Activated naive CD8-positive, alpha-beta T cell treated with anti-CD3 and anti-CD28 coated beads for 36 hours (primary cell): ENCODE data around the gene ARL8A. TPM values are rescaled to one million over a fixed set of nuclear protein-coding genes. Genes with fewer than 3 reads are reported as not detected.

Source experiments
- DNase-seq: peaks from one replicate; pipeline ENCODE4 v3.0.0; 2021
- H3K27ac Mint-ChIP-seq: one replicate; pipeline ENCODE4 v1.8.0; 2022; ENCODE audit warnings: mild to moderate bottlenecking, moderate library complexity, mixed read lengths
- H3K27me3 Mint-ChIP-seq: one replicate; pipeline ENCODE4 v1.8.0; 2022; ENCODE audit warnings: mild to moderate bottlenecking, mixed read lengths
- H3K36me3 Mint-ChIP-seq: one replicate; pipeline ENCODE4 v1.8.0; 2021; ENCODE audit warnings: mild to moderate bottlenecking, mixed read lengths
- H3K4me1 Mint-ChIP-seq: one replicate; pipeline ENCODE4 v1.8.0; 2021; ENCODE audit warnings: mixed read lengths
- H3K4me3 Mint-ChIP-seq: one replicate; pipeline ENCODE4 v1.8.0; 2022; ENCODE audit warnings: mild to moderate bottlenecking, moderate library complexity, mixed read lengths
- H3K9me3 Mint-ChIP-seq: one replicate; pipeline ENCODE4 v1.8.0; 2022; ENCODE audit warnings: mixed read lengths
- total RNA-seq, 2 experiments: library from RNA; stranded (reverse); gene quantifications; one replicate each; pipeline ENCODE4 v1.2.3, GENCODE V29; 2021

ARL8A gene
- total RNA-seq, 2 experiments from 2014 or later, result 23.4 to 27.8 TPM

DNA sequence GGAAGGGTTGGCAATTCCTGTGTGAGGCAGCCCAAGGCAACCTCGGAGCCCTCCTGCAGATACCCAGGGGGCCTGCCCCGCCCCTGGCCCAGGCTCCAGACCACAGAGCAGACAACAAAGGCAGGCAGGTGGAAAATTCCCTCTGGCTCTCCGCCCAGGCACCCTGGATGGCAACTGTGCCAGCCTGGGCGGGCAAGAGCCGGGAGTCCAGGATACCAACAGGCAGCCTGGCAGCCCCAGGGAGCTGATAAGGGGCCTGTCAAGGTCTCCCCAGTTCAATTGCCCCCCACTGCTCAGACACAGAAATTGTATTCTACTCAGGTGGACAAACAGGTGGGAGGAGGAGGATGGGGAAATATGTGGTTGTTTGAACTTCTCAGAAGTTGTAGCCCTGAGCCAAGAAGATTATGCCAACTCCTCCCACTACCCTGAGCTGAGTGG is 37.2 kb downstream of the ARL8A start:
- H3K27me3 Mint-ChIP-seq, result no peaks in the 10 kb centered on the region
- H3K4me1 Mint-ChIP-seq, result no peaks in the 10 kb centered on the region
- H3K36me3 Mint-ChIP-seq, result no peaks in the 10 kb centered on the region

DNA sequence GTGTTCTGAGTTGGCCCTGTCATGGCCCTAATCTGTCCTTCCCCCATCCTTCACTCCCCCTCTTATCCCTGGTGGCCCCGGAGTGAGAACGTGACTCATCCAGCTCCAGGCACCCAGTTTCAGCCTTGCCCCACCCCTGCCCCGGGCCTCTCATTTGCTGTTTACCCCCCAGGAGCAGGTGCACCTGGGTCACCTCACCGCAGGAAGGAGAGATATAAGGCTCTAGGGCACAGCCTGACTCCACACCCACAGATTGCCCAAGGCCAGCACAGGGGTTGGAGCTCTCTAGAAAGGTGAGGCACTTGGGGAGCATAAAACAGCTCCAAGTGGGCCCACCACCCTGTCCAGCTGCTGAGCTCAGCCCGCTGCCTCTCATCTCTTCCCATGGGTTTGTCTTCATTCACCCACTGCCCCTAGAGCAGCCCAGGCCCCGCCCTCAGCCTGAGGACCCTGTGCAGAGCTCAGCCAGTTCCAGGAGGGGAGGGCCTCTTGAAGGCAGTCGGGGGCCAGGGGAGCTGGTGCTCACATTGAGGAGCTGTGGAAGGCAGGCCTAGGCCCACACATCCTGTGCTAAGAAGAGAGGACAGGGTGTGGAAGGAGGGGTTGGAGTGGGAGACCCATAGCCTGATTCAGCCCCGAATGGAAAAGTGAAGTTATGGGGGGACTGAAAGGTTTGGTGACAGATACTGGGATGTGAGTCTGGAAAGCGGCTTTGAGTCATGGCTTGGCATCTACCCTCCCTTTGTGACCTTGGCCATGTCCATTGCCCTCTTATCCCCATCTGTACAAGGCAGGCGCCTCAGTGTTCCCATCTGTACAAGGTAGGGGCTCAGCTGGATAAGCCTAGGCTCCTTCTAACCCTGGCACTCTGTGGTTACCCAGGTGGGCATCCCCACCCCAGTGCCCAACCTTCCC is 37.9 kb downstream of the ARL8A start:
- no peak for DNase-seq
- no peak overlapping the region for H3K4me3 Mint-ChIP-seq
- no peaks in the 10 kb centered on the region for H3K27me3 Mint-ChIP-seq
- no peaks in the 10 kb centered on the region for H3K36me3 Mint-ChIP-seq
- no peaks in the 10 kb centered on the region for H3K9me3 Mint-ChIP-seq
- H3K27ac Mint-ChIP-seq, result no peak overlapping the region
- H3K4me1 Mint-ChIP-seq, result no peaks in the 10 kb centered on the region

More for the DNA sequence above, 37.2 kb downstream of the ARL8A start:
- Mint-ChIP-seq H3K4me3 (no peak overlapping the region), H3K27ac (no peak overlapping the region), H3K9me3 (no peaks in the 10 kb centered on the region)
- no peak for DNase-seq

DNA sequence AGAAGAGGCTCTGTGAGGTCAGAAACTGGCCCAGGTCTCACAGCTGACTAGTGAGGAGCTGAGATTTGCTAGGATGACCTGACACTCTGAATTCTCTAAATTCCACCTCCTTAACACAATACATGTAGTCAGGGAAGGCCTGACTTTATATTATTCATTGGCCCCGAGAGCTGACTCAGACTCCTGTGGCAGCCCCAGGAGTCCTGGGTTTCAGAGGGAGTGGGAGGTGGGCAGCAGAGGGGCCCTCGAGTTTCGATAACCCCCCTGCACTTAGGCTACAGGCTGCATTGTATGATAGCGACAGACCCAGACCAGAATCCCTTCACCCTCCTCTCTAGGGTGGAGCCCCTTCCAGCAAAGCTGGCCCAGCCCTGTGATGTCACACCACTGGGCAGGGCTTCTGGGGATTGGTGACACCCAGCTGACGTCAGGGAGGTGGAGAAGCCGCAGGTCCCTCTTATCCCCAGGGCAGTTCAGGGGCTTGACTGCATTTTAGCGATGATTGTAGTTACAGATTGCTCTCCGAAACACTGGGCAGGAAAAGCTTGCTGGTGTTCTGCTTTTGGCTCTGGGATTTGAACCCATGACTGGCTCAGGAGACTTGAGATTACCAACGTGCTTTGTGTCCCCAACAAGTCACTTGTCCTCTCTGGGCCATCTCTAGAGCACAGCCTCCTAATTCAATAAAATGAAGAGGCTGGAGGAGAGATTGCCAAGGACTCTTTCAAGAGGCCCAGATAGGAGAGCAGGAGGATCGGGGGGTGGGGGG is 38.8 kb downstream of the ARL8A start:
- Mint-ChIP-seq H3K9me3 (no peaks in the 10 kb centered on the region), H3K27me3 (no peaks in the 10 kb centered on the region), H3K27ac (no peak overlapping the region), H3K4me1 (no peaks in the 10 kb centered on the region), H3K36me3 (no peaks in the 10 kb centered on the region), H3K4me3 (no peak overlapping the region)
- DNase-seq, result no peak

DNA sequence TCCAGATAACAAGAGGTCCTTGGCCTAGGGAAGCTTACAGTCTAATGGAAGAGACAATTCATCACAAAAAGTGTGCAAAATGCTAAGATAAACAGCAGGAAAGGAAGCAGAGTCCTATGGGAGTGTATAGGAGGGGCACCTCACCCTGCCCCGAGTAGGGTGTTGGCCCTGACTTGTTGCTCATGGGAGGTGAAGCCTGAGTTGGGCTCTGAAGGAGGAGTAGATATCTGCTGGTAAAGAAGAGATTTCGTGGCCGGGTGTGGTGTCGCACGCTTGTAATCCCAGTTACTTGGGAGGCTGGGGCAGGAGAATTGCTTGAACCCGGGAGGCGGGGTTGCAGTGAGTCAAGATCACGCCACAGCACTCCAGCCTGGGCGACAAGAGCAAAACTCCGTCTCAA is 40.5 kb downstream of the ARL8A start:
- H3K9me3 Mint-ChIP-seq, result no peaks in the 10 kb centered on the region

DNA sequence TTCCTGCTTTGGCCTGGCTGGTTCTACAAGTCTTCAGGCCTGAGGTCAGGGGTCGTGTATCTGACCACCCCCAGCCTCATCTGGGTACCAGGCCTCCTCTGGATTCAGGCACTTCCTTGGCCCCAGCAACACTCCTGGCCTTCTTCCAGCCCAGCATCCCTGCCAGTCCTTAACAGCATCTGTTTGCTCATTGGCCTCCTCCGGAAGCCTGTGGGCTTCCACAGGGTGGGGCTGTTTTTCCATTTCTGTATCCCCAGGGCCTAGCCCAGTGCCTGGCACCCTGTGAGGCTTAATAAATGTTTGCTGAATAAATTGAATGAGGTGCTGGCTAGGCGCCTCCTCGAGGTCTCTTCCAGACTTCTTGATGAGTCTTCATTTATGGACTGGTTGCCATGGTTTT is 43.4 kb downstream of the ARL8A start:
- no peak overlapping the region for H3K4me3 Mint-ChIP-seq
- H3K36me3 Mint-ChIP-seq, result no peaks in the 10 kb centered on the region
- no peak for DNase-seq
- H3K27ac Mint-ChIP-seq, result no peak overlapping the region
- H3K9me3 Mint-ChIP-seq, result no peaks in the 10 kb centered on the region
- no peaks in the 10 kb centered on the region for H3K27me3 Mint-ChIP-seq
- no peaks in the 10 kb centered on the region for H3K4me1 Mint-ChIP-seq

More for the DNA sequence above, 40.5 kb downstream of the ARL8A start:
- Mint-ChIP-seq H3K4me3 (no peak overlapping the region), H3K36me3 (no peaks in the 10 kb centered on the region), H3K27ac (no peak overlapping the region), H3K4me1 (no peaks in the 10 kb centered on the region), H3K27me3 (no peaks in the 10 kb centered on the region)
- no peak for DNase-seq

DNA sequence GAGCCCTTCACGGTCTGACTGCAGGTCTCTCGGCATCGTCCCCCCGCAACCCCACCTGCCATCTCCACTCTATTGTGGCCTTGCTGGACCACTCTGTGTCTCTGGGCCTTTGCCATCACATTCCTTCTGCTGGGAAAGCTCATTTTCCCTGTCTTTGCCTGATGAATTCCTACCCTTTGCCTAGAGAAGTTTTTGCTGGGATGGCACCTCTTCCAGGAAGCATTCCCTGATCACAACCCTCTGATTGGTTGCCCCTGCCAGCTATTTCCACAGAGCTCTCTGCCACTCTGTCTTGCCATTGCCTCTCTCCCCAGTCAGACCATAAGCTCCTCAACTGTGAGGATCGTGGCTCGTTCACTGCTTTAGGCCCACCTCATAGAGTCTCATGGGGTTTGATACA is 50.7 kb downstream of the ARL8A start:
- H3K27ac Mint-ChIP-seq, result no peak overlapping the region
- H3K4me3 Mint-ChIP-seq, result no peak overlapping the region

GRCh38 chr1:202090994-202091393 is 53.5 kb downstream of the ARL8A start:
- DNase-seq, result no peak
- no peak overlapping the region for H3K4me3 Mint-ChIP-seq
- H3K36me3 Mint-ChIP-seq, result no peaks in the 10 kb centered on the region
- peaks cover 7% of the 10 kb centered on the region for H3K27me3 Mint-ChIP-seq
- no peak overlapping the region for H3K27ac Mint-ChIP-seq
- no peaks in the 10 kb centered on the region for H3K9me3 Mint-ChIP-seq
- no peaks in the 10 kb centered on the region for H3K4me1 Mint-ChIP-seq

More for the DNA sequence above, 50.7 kb downstream of the ARL8A start:
- Mint-ChIP-seq H3K36me3 (no peaks in the 10 kb centered on the region), H3K9me3 (no peaks in the 10 kb centered on the region), H3K4me1 (no peaks in the 10 kb centered on the region), H3K27me3 (peaks cover 7% of the 10 kb centered on the region)
- no peak for DNase-seq

GRCh38 chr1:202088206-202088605 is 56.3 kb downstream of the ARL8A start:
- Mint-ChIP-seq H3K4me1 (no peaks in the 10 kb centered on the region), H3K27ac (no peak overlapping the region), H3K36me3 (no peaks in the 10 kb centered on the region), H3K27me3 (peaks cover 7% of the 10 kb centered on the region), H3K9me3 (no peaks in the 10 kb centered on the region), H3K4me3 (no peak overlapping the region)
- DNase-seq, result no peak

DNA sequence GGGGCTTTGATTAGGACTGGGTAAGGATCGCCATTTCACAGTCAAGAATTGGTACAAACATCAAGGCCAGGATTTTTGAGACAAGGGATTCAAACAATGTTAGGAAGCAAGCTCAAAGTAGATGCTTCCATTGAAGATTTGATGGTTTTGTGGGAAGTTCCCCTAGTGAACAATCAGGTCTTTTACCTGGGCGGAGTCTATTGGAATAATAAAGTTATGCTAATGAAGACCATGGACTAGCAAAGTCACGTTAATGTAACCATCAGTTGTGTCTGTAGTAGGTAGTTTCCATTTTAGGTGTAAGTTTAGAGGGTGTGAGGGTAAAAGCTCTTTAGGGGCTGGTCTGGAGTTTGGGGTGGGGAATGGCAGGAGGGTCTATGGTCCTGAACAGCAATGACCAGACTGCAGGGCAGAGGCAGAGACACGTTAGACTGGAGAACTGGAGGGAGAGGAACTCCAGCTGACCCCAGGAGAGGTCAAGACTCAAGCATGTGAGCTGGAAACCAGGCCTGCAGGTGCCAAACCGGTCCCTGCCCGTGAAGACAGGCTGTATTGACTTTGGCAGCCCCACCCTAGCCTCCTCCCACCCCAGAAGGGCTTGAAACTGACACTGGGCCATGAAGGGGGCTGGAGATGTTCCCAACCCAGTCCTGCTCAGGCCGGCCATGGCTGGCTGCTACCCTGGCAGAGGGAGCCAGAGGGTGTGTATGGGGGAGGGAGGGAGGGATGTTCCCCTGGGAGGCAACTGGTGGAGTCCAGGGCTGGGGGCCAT is 57.8 kb downstream of the ARL8A start:
- Mint-ChIP-seq H3K27ac (no peak overlapping the region), H3K27me3 (peaks cover 7% of the 10 kb centered on the region), H3K4me3 (no peak overlapping the region)

GRCh38 chr1:202085682-202086373 is 58.7 kb downstream of the ARL8A start:
- Mint-ChIP-seq H3K27ac (no peak overlapping the region), H3K27me3 (peaks cover under 1% of the 10 kb centered on the region), H3K9me3 (no peaks in the 10 kb centered on the region), H3K4me3 (no peak overlapping the region), H3K36me3 (no peaks in the 10 kb centered on the region), H3K4me1 (no peaks in the 10 kb centered on the region)
- DNase-seq, result no peak

More for the DNA sequence above, 57.8 kb downstream of the ARL8A start:
- Mint-ChIP-seq H3K36me3 (no peaks in the 10 kb centered on the region), H3K4me1 (no peaks in the 10 kb centered on the region), H3K9me3 (no peaks in the 10 kb centered on the region)
- no peak for DNase-seq

DNA sequence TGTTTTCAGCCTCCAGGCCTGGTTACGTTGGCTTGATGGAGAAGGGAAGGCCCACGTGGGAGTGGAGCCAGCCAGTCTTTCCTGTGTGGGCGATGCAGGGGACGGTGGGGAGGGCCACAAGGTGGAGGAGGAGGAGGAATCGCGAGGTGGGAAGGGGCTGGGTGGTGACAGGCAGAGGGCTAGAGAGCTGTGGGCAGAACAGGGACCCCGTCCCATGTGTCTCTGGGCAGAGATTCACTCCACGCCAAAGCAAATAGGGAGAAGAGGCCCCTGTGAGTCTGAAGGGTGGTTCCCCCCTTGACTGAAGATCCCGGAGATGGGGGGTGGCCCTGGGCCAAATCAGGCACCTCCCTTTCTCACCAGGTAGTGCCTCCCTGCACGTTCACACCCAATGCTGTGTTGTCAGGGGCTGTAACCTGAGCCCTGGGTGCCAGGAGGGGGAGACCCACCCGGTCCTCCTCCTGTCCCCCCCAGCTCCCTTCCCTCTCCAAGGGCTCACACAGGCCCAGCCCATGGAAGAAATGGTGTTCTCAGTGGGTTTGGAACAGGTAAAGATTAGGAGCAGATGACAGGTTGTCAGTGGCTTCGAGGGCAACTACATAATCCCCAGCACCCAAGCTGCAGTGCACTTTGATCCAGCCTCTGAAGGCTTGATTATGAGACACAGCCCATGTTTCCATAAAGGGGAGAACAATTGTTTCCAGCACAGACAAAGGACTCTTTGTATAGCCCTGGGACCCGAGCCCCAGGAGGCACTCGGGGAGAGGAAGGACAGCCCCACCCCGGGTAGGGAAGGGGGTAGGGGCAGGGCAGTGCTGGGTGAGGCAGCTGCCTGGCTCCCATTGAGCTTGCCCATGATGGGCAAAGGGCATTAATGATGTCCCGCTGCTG is 59.5 kb downstream of the ARL8A start:
- Mint-ChIP-seq H3K4me1 (no peaks in the 10 kb centered on the region), H3K27ac (no peak overlapping the region), H3K27me3 (no peaks in the 10 kb centered on the region), H3K36me3 (no peaks in the 10 kb centered on the region), H3K9me3 (no peaks in the 10 kb centered on the region), H3K4me3 (no peak overlapping the region)
- DNase-seq, result no peak
